Skin of body (tissue), 2 donors: ENCODE data around the gene AHNAK2. TPM values are rescaled to one million over a fixed set of nuclear protein-coding genes. Genes with fewer than 3 reads are reported as not detected.
A peak's percentile ranks its signal among the peaks of the same experiment; 100 is the strongest.

Experiments used
- DNase-seq: peaks from one replicate; lab custom pipeline; 2025; lab: John Stamatoyannopoulos, UW
- total RNA-seq: library from RNA; depleted of rRNA; stranded (reverse); fragments of >200 nt; gene quantifications from one replicate; pipeline ENCODE4 v1.2.3, GENCODE V29; 2014

Gene AHNAK2
- total RNA-seq, 1 donor from 2014 or later, result 52.0 TPM

- no peak for DNase-seq
Measured at GRCh38 chr14:104940526-104941150, 37.5 kb downstream of the AHNAK2 start.

- no peak for DNase-seq
Measured at GRCh38 chr14:104939666-104940410, 38.3 kb downstream of the AHNAK2 start.

- DNase-seq, result no peak
Measured at GRCh38 chr14:104938960-104939359, 39.2 kb downstream of the AHNAK2 start.

- DNase-seq, result no peak
Measured at GRCh38 chr14:104938436-104938835, 39.7 kb downstream of the AHNAK2 start.

GRCh38 chr14:104937694-104938365, 40.3 kb downstream of the AHNAK2 start:
- no peak for DNase-seq

- no peak for DNase-seq
Measured at GRCh38 chr14:104937161-104937560, 41.0 kb downstream of the AHNAK2 start.

- no peak for DNase-seq
Measured at GRCh38 chr14:104936361-104937155, 41.6 kb downstream of the AHNAK2 start.

GRCh38 chr14:104935955-104936354, 42.2 kb downstream of the AHNAK2 start:
- no peak for DNase-seq

GRCh38 chr14:104935026-104935650, 43.0 kb downstream of the AHNAK2 start:
- no peak for DNase-seq

GRCh38 chr14:104933746-104934733, 44.1 kb downstream of the AHNAK2 start:
- no peak for DNase-seq

GRCh38 chr14:104932676-104933631, 45.2 kb downstream of the AHNAK2 start:
- DNase-seq, result peak; percentile 76

GRCh38 chr14:104931771-104932675, 46.2 kb downstream of the AHNAK2 start:
- DNase-seq, result no peak

- no peak for DNase-seq
Measured at GRCh38 chr14:104931304-104931770, 46.8 kb downstream of the AHNAK2 start.

- DNase-seq, result no peak
Measured at GRCh38 chr14:104930526-104931303, 47.5 kb downstream of the AHNAK2 start.

- DNase-seq, result no peak
Measured at GRCh38 chr14:104929268-104930230, 48.6 kb downstream of the AHNAK2 start.
